Parathyroid adenoma (tissue), 2 donors: ENCODE results near the gene POLG2.
"Not testable (repeated sequence)": the region's sequence is repeated elsewhere in the genome, so short reads cannot be mapped to it uniquely, and the experiment has no call there.

Experiments
- H2AFZ ChIP-seq: fragments of 300-600 bp; sonication (generic); one replicate; pipeline ENCODE4 v1.7.0; 2017; ENCODE audit warnings: antibody characterized with exemption, mild to moderate bottlenecking
- H3K27ac ChIP-seq: fragments of 300-600 bp; sonication (generic); one replicate; pipeline ENCODE4 v1.7.0; 2017
- H3K27me3 ChIP-seq: fragments of 300-600 bp; sonication (generic); one replicate; pipeline ENCODE4 v1.7.0; 2017; ENCODE audit warnings: low read length; ENCODE audit not compliant: control insufficient read depth, insufficient read depth
- H3K36me3 ChIP-seq: fragments of 300-600 bp; sonication (generic); one replicate; pipeline ENCODE4 v1.7.0; 2017; ENCODE audit warnings: low read length; ENCODE audit not compliant: control insufficient read depth, insufficient read depth
- H3K4me1 ChIP-seq: fragments of 300-600 bp; sonication (generic); one replicate; pipeline ENCODE4 v1.7.0; 2017; ENCODE audit warnings: control low read depth
- H3K4me2 ChIP-seq: fragments of 300-600 bp; sonication (generic); one replicate; pipeline ENCODE4 v1.7.0; 2017; ENCODE audit warnings: low read length
- H3K4me3 ChIP-seq: fragments of 300-600 bp; sonication (generic); one replicate; pipeline ENCODE4 v1.7.0; 2017; ENCODE audit warnings: low read depth, low read length
- H3K79me2 ChIP-seq: fragments of 300-600 bp; sonication (generic); one replicate; pipeline ENCODE4 v1.7.0; 2017; ENCODE audit warnings: control low read depth
- H3K9ac ChIP-seq: fragments of 300-600 bp; sonication (generic); one replicate; pipeline ENCODE4 v1.7.0; 2017; ENCODE audit warnings: mild to moderate bottlenecking
- H3K9me3 ChIP-seq: fragments of 300-600 bp; sonication (generic); one replicate; pipeline ENCODE4 v1.7.0; 2017; ENCODE audit warnings: low read length; ENCODE audit not compliant: control insufficient read depth
- TF ChIP-seq, protein P1 (sequence below): fragments of 300-600 bp; sonication (generic); IDR thresholded peaks from one replicate; pipeline ENCODE4 v1.7.0; 2017; ENCODE audit warnings: antibody characterized with exemption, mild to moderate bottlenecking
- donor health status: primary hyperparathyroidism.

POLG2 gene

DNA sequence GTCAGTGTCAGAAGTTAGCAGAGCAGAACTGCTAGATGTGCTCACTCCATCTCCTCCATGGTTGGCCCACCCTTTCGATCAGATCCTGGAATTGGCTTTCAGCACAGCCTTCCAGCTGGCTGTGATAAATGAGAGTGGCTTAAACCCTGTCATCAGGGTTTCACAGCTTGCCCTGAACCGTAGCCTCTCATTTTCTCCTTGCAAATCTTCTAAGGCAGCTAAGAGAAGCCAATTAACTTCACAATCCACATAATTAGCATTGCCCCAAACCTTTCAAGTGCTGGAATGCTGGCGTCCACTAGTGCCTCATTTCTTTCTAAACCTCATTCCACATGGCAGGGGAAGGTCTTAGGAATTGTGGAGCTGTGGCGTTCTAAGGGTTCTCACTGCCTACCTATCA is 26.2 kb downstream of the POLG2 start:
- no peak overlapping the region for H2AFZ ChIP-seq
- H3K36me3 ChIP-seq: no peaks in the 10 kb centered on the region
- no peaks in the 10 kb centered on the region for H3K27me3 ChIP-seq
- H3K4me1 ChIP-seq: no peaks in the 10 kb centered on the region
- no peak overlapping the region for H3K9ac ChIP-seq
- no peak overlapping the region for H3K4me2 ChIP-seq
- no peaks in the 10 kb centered on the region for H3K9me3 ChIP-seq
- TF ChIP-seq, protein P1, sequence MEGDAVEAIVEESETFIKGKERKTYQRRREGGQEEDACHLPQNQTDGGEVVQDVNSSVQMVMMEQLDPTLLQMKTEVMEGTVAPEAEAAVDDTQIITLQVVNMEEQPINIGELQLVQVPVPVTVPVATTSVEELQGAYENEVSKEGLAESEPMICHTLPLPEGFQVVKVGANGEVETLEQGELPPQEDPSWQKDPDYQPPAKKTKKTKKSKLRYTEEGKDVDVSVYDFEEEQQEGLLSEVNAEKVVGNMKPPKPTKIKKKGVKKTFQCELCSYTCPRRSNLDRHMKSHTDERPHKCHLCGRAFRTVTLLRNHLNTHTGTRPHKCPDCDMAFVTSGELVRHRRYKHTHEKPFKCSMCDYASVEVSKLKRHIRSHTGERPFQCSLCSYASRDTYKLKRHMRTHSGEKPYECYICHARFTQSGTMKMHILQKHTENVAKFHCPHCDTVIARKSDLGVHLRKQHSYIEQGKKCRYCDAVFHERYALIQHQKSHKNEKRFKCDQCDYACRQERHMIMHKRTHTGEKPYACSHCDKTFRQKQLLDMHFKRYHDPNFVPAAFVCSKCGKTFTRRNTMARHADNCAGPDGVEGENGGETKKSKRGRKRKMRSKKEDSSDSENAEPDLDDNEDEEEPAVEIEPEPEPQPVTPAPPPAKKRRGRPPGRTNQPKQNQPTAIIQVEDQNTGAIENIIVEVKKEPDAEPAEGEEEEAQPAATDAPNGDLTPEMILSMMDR: no peak
- H3K4me3 ChIP-seq: no peak overlapping the region
- no peaks in the 10 kb centered on the region for H3K79me2 ChIP-seq
- no peak overlapping the region for H3K27ac ChIP-seq

DNA sequence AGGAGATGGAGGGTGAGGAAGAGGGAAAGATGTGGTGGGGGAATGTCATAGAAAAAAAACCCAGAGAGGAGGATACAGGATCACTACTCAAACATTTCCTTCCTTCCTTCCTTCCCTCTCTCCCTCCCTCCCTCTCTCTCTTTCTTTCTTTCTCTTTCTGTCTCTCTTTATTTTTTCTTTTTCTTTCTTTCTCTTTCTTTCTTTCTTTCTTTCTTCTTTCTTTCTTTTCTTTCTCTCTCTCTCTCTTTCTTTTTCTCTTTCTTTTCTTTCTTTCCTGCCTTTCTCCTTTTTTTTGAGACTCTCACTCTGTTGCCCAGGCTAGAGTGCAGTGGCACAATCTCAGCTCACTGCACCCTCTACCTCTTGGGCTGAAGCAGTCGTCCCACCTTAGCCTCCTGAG is 30.0 kb downstream of the POLG2 start:
- H3K9me3 ChIP-seq, H3K27me3 ChIP-seq, H3K36me3 ChIP-seq, H3K4me1 ChIP-seq, H2AFZ ChIP-seq, H3K4me2 ChIP-seq, H3K4me3 ChIP-seq, H3K9ac ChIP-seq, H3K79me2 ChIP-seq, H3K27ac ChIP-seq: not testable (repeated sequence)

DNA sequence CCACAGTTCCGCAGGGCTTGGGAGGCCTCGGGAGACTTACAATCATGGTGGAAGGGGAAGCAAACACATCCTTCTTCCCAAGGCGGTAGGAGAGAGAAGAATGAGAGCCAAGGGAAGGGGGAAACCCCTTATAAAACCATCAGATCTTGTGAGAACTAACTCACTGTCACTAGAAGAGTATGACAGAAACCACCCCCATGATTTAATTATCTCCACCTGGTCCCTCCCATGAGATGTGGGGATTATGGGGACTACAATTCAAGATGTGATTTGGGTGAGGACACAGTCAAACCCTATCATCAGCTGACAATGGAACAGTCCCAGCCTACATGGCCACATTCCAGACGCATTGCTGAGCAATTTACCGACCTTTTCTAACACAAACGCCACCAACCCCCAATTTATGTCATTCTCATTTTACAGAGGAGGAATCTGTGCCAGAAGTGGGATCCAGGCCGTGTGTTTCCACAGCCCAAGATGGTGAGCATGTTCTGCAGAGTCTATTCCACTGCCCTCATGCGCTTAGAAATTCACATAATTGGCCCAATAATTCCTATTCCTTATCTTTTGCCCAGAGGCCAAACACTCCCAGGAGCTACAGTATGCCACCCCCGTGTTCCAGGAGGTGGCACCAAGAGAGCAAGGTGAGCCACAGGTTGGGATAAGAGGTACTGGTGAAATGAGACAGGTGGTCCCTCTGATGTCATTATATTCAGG is 30.7 kb downstream of the POLG2 start:
- no peak overlapping the region for H3K4me2 ChIP-seq
- no peaks in the 10 kb centered on the region for H3K27me3 ChIP-seq
- H2AFZ ChIP-seq: no peak overlapping the region
- TF ChIP-seq, protein P1: no peak
- H3K4me3 ChIP-seq: no peak overlapping the region
- H3K36me3 ChIP-seq: no peaks in the 10 kb centered on the region
- H3K27ac ChIP-seq: no peak overlapping the region
- H3K4me1 ChIP-seq: no peaks in the 10 kb centered on the region
- no peaks in the 10 kb centered on the region for H3K9me3 ChIP-seq
- no peaks in the 10 kb centered on the region for H3K79me2 ChIP-seq
- H3K9ac ChIP-seq: no peak overlapping the region

DNA sequence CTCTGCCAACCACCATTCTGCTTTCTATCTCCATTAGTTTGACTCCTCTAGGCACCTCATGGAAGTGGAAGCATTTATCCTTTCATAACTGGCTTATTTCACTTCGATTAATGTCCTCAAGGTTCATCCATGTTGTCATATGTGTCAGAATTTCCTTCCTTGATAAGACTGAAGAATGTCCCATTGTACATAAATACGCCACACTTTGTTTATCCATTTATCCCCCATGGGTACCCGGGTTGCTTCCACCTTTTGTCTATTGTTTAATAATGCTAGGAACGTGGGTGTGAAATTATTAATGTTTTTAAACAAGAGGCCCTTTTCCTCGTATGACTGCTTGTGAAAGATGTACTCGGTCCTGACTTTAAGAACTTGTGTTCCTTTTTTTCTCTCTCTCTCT is 35.1 kb downstream of the POLG2 start:
- no peak overlapping the region for H3K4me2 ChIP-seq
- TF ChIP-seq, protein P1: no peak
- H3K9me3 ChIP-seq: no peaks in the 10 kb centered on the region
- no peaks in the 10 kb centered on the region for H3K79me2 ChIP-seq
- no peaks in the 10 kb centered on the region for H3K36me3 ChIP-seq
- H3K4me3 ChIP-seq: no peak overlapping the region
- H3K9ac ChIP-seq: no peak overlapping the region
- H3K4me1 ChIP-seq: no peaks in the 10 kb centered on the region
- no peak overlapping the region for H3K27ac ChIP-seq
- no peaks in the 10 kb centered on the region for H3K27me3 ChIP-seq
- H2AFZ ChIP-seq: no peak overlapping the region

DNA sequence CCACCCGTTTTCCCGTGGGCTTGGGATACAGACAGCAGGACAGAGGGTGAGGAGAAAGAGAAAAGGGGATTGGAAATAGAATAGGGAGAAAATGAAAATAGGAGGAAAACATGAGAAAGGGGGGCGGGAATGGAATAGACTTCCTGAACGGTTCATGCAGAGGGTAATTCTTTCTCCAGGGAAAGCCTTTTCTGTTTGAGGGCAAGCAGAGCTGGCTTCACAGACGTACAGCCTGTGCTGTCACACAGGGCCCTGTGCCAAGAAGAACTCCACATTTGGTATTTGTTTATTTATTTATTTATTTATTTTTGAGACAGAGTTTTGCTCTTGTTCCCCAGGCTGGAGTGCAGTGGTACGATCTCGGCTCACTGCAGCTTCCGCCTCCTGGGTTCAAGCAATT is 35.9 kb downstream of the POLG2 start:
- Histone ChIP-seq H3K27ac (no peak overlapping the region), H3K4me1 (no peaks in the 10 kb centered on the region)
- TF ChIP-seq, protein P1: no peak

DNA sequence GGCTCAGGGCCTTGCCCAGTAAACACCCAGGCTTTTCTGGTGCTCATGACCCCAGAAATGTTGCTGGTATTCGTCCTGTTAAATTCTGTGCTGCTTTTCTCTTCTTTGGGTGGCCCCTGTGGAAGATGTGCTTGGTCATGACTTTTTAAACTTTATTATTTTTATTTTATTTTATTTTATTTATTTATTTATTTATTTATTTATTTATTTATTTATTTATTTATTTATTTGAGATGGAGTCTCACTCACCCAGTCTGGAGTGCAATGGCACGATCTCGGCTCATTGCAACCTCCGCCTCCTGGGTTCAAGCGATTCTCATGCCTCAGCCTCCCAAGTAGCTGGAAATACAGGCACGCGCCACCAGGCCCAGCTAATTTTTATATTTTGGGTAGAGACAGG is 37.0 kb downstream of the POLG2 start:
- H3K36me3 ChIP-seq, H3K27ac ChIP-seq, H3K4me1 ChIP-seq, H3K9ac ChIP-seq, H3K79me2 ChIP-seq, H3K27me3 ChIP-seq, H3K4me2 ChIP-seq, H2AFZ ChIP-seq, H3K4me3 ChIP-seq, H3K9me3 ChIP-seq: not testable (repeated sequence)

More for the DNA sequence above, 35.9 kb downstream of the POLG2 start:
- Histone ChIP-seq H2AFZ (peak overlapping the region; percentile 2), H3K27me3 (no peaks in the 10 kb centered on the region), H3K36me3 (no peaks in the 10 kb centered on the region), H3K4me3 (no peak overlapping the region), H3K9me3 (no peaks in the 10 kb centered on the region), H3K79me2 (no peaks in the 10 kb centered on the region), H3K4me2 (no peak overlapping the region), H3K9ac (no peak overlapping the region)
